ENCODE measurements around the gene VSX1. TPM values are rescaled to one million over a fixed set of nuclear protein-coding genes. Genes with fewer than 3 reads are reported as not detected.

The VSX1 gene
- total RNA-seq, 2 donors from 2014 or later: not detected

DNA sequence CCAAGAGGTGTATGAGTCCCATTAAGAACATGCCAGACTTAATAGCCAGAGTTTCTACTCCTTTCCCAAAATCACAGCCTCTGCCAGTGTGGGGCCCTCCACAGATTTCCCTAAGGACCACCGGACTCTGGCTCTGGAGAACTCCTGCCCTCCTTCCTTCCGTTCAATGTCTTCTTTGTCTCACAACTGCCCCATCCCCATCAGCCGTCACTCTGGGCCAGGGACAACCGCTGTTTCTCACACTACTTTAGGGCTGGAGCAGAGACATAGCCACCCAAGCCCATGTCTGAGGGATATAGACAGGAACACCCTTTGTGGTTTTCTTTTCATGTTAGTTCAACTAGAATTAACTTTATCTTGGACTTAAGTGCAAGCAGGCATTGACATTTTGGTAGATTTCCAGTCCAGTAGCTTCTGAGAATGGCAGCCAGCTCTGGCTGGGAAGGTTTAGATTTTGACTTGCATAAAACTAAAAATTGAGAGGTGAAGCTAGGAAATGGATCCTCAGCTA lies 17.3 kb downstream of the VSX1 start:
- Histone ChIP-seq H3K27me3 (replicated peaks; ENCODE audit: insufficient read depth) (no peaks in the 10 kb centered on the region), H3K9me3 (no peaks in the 10 kb centered on the region), H3K4me1 (replicated peaks) (peaks cover under 1% of the 10 kb centered on the region), H3K36me3 (no peaks in the 10 kb centered on the region), H3K27ac (no peak overlapping the region), H3K4me3 (no peak overlapping the region)
- DNase-seq (ENCODE audit: low spot score): no peak
- TF ChIP-seq POLR2AphosphoS5 (IDR thresholded peaks at IDR 0.05) (no peak), POLR2A (IDR thresholded peaks at IDR 0.05) (no peak), CTCF (IDR thresholded peaks at IDR 0.05) (no peak)
- 93% methylated on average over 4 of the region's 4 CpGs for whole genome bisulfite sequencing
- intact Hi-C loops (cut with DNase I): loop anchor here (1.0 to 5.0 kb wide), 2 partner anchors 69 to 113 kb away; no protein-coding TSS in a partner anchor

GRCh38 chr20:25063981-25064380 lies 18.0 kb downstream of the VSX1 start:
- Histone ChIP-seq H3K27me3 (replicated peaks; ENCODE audit: insufficient read depth) (no peaks in the 10 kb centered on the region), H3K27ac (no peak overlapping the region), H3K4me1 (replicated peaks) (peaks cover 7% of the 10 kb centered on the region), H3K4me3 (no peak overlapping the region), H3K9me3 (no peaks in the 10 kb centered on the region), H3K36me3 (no peaks in the 10 kb centered on the region)
- TF ChIP-seq CTCF (IDR thresholded peaks at IDR 0.05) (no peak), POLR2AphosphoS5 (IDR thresholded peaks at IDR 0.05) (no peak), POLR2A (IDR thresholded peaks at IDR 0.05) (no peak)
- 68% methylated on average over 2 of the region's 2 CpGs for WGBS
- intact Hi-C loops (cut with DNase I): loop anchor here (5.0 kb wide), 1 partner anchor 113 kb away; no protein-coding TSS in a partner anchor
- DNase-seq (ENCODE audit: low spot score): no peak

DNA sequence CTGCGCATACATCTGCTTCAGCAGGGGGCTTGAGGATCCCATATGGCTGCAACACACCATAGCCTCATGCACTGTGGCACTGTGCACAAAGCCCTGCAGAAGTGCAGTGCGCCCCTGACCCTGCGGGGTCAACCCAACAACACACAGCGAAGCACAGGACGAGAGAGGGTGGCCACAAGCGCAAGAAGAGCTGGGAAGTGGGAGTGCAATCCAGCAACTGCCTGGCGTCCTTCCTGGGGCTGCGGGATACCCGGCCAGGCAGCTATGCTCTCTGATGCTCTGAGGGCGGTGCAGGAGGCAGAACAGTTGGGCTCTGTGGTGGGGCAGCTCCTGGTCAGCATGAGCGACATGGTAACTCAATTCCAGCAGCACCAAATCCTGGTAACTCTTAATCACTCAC lies 18.4 kb downstream of the VSX1 start:
- 80% methylated on average over 10 of the region's 11 CpGs for WGBS
- no peaks in the 10 kb centered on the region for H3K36me3 ChIP-seq
- H3K27me3 ChIP-seq (replicated peaks; ENCODE audit: insufficient read depth): no peaks in the 10 kb centered on the region
- intact Hi-C loops (cut with DNase I): loop anchor here (5.0 kb wide), 1 partner anchor 114 kb away; no protein-coding TSS in a partner anchor
- peaks cover 12% of the 10 kb centered on the region for H3K4me1 ChIP-seq (replicated peaks)
- TF ChIP-seq CTCF (IDR thresholded peaks at IDR 0.05) (no peak), POLR2AphosphoS5 (IDR thresholded peaks at IDR 0.05) (no peak), POLR2A (IDR thresholded peaks at IDR 0.05) (no peak)
- H3K4me3 ChIP-seq: no peak overlapping the region
- H3K27ac ChIP-seq: no peak overlapping the region
- H3K9me3 ChIP-seq: no peaks in the 10 kb centered on the region
- no peak for DNase-seq (ENCODE audit: low spot score)

GRCh38 chr20:25062841-25063240 lies 19.1 kb downstream of the VSX1 start:
- no peaks in the 10 kb centered on the region for H3K27me3 ChIP-seq (replicated peaks; ENCODE audit: insufficient read depth)
- H3K9me3 ChIP-seq: no peaks in the 10 kb centered on the region
- peaks cover 13% of the 10 kb centered on the region for H3K4me1 ChIP-seq (replicated peaks)
- intact Hi-C loops (cut with DNase I): loop anchor here (5.0 kb wide), 1 partner anchor 114 kb away; no protein-coding TSS in a partner anchor
- no peak for TF ChIP-seq CTCF (IDR thresholded peaks at IDR 0.05)
- 86% methylated on average over 7 of the region's 7 CpGs for WGBS
- DNase-seq (ENCODE audit: low spot score): no peak
- no peaks in the 10 kb centered on the region for H3K36me3 ChIP-seq
- H3K4me3 ChIP-seq: no peak overlapping the region
- H3K27ac ChIP-seq: no peak overlapping the region

- no peaks in the 10 kb centered on the region for H3K36me3 ChIP-seq
- no peak for DNase-seq (ENCODE audit: low spot score)
- 87% methylated on average over 15 of the region's 15 CpGs for WGBS
- H3K4me1 ChIP-seq (replicated peaks): peaks cover 13% of the 10 kb centered on the region
- TF ChIP-seq POLR2A (IDR thresholded peaks at IDR 0.05) (no peak), POLR2AphosphoS5 (IDR thresholded peaks at IDR 0.05) (no peak), CTCF (IDR thresholded peaks at IDR 0.05) (no peak)
- intact Hi-C loops (cut with DNase I): loop anchor here (5.0 kb wide), 1 partner anchor 115 kb away; no protein-coding TSS in a partner anchor
- H3K4me3 ChIP-seq: no peak overlapping the region
- H3K27me3 ChIP-seq (replicated peaks; ENCODE audit: insufficient read depth): no peaks in the 10 kb centered on the region
- H3K9me3 ChIP-seq: no peaks in the 10 kb centered on the region
- H3K27ac ChIP-seq: no peak overlapping the region
Measured at GRCh38 chr20:25061821-25062530, 20.0 kb downstream of the VSX1 start.

All from prostate gland (tissue), 2 donors.